Neural crest cell (in vitro differentiated cells): ENCODE results near the gene ARFGEF2. TPM values are rescaled to one million over a fixed set of nuclear protein-coding genes. Genes with fewer than 3 reads are reported as not detected.
A peak's percentile ranks its signal among the peaks of the same experiment; 100 is the strongest.

Experiments
- DNase-seq: peaks from one replicate; pipeline ENCODE4 v3.0.0; 2021; ENCODE audit warnings: low read depth, mixed read lengths, low spot score
- H3K27ac Mint-ChIP-seq: one replicate; pipeline ENCODE4 v1.8.0; 2021; ENCODE audit warnings: mild to moderate bottlenecking, mixed read lengths; ENCODE audit not compliant: unreplicated experiment
- H3K27me3 Mint-ChIP-seq: 2 replicates; pipeline ENCODE4 v1.8.0; 2021; ENCODE audit warnings: low read depth, mild to moderate bottlenecking, mixed read lengths
- H3K36me3 Mint-ChIP-seq: 2 replicates; pipeline ENCODE4 v1.8.0; 2021; ENCODE audit warnings: low read depth, mild to moderate bottlenecking, mixed read lengths
- H3K4me1 Mint-ChIP-seq: 2 replicates; pipeline ENCODE4 v1.8.0; 2021; ENCODE audit warnings: mixed read lengths
- H3K4me3 Mint-ChIP-seq: one replicate; pipeline ENCODE4 v1.8.0; 2021; ENCODE audit warnings: mild to moderate bottlenecking, mixed read lengths
- H3K9me3 Mint-ChIP-seq: 2 replicates; pipeline ENCODE4 v1.8.0; 2021; ENCODE audit warnings: mixed read lengths
- total RNA-seq: library from RNA; stranded (reverse); gene quantifications from 2 replicates; pipeline ENCODE4 v1.2.1, GENCODE V29; 2021
- TF ChIP-seq, protein P1 (sequence below): fragments of 200-600 bp; sonication (generic); conservative IDR thresholded peaks from 2 replicates; pipeline ENCODE4 v1.5.0; 2021; ENCODE audit warnings: antibody characterized with exemption, mild to moderate bottlenecking

Gene ARFGEF2
- total RNA-seq, 1 donor from 2014 or later: 18.0 TPM

DNA sequence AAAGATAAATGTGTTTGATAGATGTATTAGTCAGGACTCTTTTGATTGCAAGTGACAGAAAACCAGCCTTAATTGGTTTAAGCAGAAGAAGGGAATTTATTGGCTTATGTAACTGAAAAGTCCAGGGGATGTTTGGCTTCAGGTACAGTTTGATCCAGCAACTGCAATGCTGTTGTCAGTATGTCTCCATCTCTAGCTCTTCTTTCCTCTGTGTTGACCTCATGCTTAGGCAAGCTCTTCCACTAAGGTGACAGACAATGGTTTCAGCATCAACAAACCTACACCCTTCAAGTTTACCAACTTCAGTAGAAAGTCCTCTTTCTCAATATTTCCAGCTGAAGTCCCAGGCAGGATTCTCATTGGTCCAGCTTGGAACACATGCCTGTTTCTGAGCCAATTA lies 28.1 kb upstream of the ARFGEF2 start:
- TF ChIP-seq, protein P1, sequence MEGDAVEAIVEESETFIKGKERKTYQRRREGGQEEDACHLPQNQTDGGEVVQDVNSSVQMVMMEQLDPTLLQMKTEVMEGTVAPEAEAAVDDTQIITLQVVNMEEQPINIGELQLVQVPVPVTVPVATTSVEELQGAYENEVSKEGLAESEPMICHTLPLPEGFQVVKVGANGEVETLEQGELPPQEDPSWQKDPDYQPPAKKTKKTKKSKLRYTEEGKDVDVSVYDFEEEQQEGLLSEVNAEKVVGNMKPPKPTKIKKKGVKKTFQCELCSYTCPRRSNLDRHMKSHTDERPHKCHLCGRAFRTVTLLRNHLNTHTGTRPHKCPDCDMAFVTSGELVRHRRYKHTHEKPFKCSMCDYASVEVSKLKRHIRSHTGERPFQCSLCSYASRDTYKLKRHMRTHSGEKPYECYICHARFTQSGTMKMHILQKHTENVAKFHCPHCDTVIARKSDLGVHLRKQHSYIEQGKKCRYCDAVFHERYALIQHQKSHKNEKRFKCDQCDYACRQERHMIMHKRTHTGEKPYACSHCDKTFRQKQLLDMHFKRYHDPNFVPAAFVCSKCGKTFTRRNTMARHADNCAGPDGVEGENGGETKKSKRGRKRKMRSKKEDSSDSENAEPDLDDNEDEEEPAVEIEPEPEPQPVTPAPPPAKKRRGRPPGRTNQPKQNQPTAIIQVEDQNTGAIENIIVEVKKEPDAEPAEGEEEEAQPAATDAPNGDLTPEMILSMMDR: no peak
- no peak for DNase-seq
- no peaks in the 10 kb centered on the region for H3K36me3 Mint-ChIP-seq
- H3K27ac Mint-ChIP-seq: no peak overlapping the region
- peaks cover 3% of the 10 kb centered on the region for H3K9me3 Mint-ChIP-seq
- H3K27me3 Mint-ChIP-seq: peaks cover 29% of the 10 kb centered on the region
- H3K4me1 Mint-ChIP-seq: no peaks in the 10 kb centered on the region
- H3K4me3 Mint-ChIP-seq: no peak overlapping the region

DNA sequence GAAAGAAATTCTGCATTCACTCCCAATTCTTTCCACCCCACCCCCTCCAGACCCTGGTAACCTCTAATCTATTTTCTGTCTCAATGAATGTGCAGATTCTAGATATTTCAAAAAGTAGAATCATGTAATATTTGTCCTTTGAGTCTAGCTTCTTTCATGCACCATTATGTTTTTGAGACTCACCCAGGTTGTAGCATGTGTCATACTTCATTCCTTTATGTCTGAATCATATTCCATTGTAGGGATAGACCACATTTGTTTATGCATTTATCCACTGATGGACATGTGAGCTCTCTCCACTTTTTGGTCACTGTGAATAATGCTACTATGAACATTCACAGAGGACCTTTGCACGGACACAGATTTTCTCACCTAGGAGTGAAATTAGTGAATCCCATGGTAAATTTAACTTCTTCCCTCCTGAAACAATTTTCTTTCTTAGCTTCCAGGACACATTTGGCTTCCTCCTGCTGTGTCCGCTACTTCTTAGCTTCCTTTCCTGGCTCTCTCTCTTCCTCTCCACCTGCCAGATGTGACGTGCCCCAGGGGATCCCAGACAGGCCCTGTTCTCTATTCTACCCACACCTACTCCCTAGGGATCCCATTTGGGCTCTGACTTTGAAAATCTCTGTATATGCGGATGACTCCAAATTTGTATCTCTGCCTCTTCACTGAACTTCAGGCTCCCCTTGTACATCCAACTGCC lies 24.1 kb upstream of the ARFGEF2 start:
- Mint-ChIP-seq H3K27ac (no peak overlapping the region), H3K36me3 (no peaks in the 10 kb centered on the region), H3K4me1 (no peaks in the 10 kb centered on the region), H3K4me3 (no peak overlapping the region), H3K9me3 (no peaks in the 10 kb centered on the region), H3K27me3 (peaks cover 8% of the 10 kb centered on the region)
- DNase-seq: no peak
- TF ChIP-seq, protein P1: no peak

- DNase-seq: no peak
- H3K4me3 Mint-ChIP-seq: no peak overlapping the region
- H3K9me3 Mint-ChIP-seq: no peaks in the 10 kb centered on the region
- no peaks in the 10 kb centered on the region for H3K36me3 Mint-ChIP-seq
- peaks cover 5% of the 10 kb centered on the region for H3K4me1 Mint-ChIP-seq
- no peak overlapping the region for H3K27ac Mint-ChIP-seq
- TF ChIP-seq, protein P1: no peak
- peaks cover 3% of the 10 kb centered on the region for H3K27me3 Mint-ChIP-seq
Observed at GRCh38 chr20:48898210-48898609, 23.3 kb upstream of the ARFGEF2 start.

GRCh38 chr20:48898896-48899530 lies 22.5 kb upstream of the ARFGEF2 start:
- Mint-ChIP-seq H3K4me1 (peaks cover 5% of the 10 kb centered on the region), H3K27ac (peak overlapping the region; percentile 46), H3K4me3 (no peak overlapping the region)

DNA sequence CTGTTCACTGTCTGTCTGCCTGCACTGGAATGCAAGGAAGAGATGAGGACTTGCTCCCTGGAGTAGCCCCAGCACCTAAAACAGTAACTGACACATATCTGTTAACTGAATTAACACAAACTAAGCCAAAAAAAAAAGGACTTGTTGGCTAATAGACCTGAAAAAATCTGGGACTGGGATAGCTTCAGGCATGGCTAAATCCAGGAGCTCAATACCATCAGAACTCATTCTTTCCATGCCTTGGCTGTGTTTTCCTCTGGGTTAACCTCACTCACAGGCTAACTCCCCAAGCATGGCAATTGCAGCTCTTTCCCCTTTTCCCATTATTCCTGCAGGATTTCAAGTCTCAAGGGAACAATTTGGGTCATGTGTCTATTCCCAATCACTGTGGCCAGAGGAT lies 21.6 kb upstream of the ARFGEF2 start:
- no peaks in the 10 kb centered on the region for H3K9me3 Mint-ChIP-seq
- no peak overlapping the region for H3K27ac Mint-ChIP-seq
- no peaks in the 10 kb centered on the region for H3K27me3 Mint-ChIP-seq
- no peaks in the 10 kb centered on the region for H3K36me3 Mint-ChIP-seq
- H3K4me1 Mint-ChIP-seq: peaks cover 13% of the 10 kb centered on the region
- TF ChIP-seq, protein P1: no peak
- no peak overlapping the region for H3K4me3 Mint-ChIP-seq
- no peak for DNase-seq

More at GRCh38 chr20:48898896-48899530, 22.5 kb upstream of the ARFGEF2 start:
- no peak for DNase-seq
- TF ChIP-seq, protein P1: no peak
- H3K27me3 Mint-ChIP-seq: no peaks in the 10 kb centered on the region
- no peaks in the 10 kb centered on the region for H3K9me3 Mint-ChIP-seq
- H3K36me3 Mint-ChIP-seq: no peaks in the 10 kb centered on the region
